HepG2 (cell line): ENCODE results near the gene INTS7. TPM values are rescaled to one million over a fixed set of nuclear protein-coding genes. Genes with fewer than 3 reads are reported as not detected.
A peak's percentile ranks its signal among the peaks of the same experiment; 100 is the strongest.

Experiments used
- AHR ChIP-seq: IDR thresholded peaks from 2 replicates; pipeline ENCODE4 v1.6.1; 2018; ENCODE audit warnings: missing genetic modification reagents, missing compliant biosample characterization
- ARNT2 ChIP-seq: sonication (generic); formaldehyde crosslinking; IDR thresholded peaks from 2 replicates; pipeline ENCODE4 v1.8.0; 2022; ENCODE audit warnings: mild to moderate bottlenecking, low read depth, missing genetic modification reagents, moderate library complexity
- FOXP4 ChIP-seq: sonication (generic); formaldehyde crosslinking; IDR thresholded peaks from 2 replicates; pipeline ENCODE4 v1.4.0; 2020; ENCODE audit warnings: missing genetic modification reagents
- GMEB2 ChIP-seq: IDR thresholded peaks from 2 replicates; pipeline ENCODE4 v1.6.1; 2016; ENCODE audit warnings: missing biosample characterization, missing genetic modification reagents, low read depth
- HNRNPLL ChIP-seq: fragments of 200-400 bp; formaldehyde crosslinking; IDR thresholded peaks from 2 replicates; pipeline ENCODE4 v1.6.1; 2017; ENCODE audit warnings: mild to moderate bottlenecking, low read depth, low read length; ENCODE audit not compliant: poor library complexity, severe bottlenecking
- MEIS1 ChIP-seq: sonication (generic); formaldehyde crosslinking; IDR thresholded peaks from 2 replicates; pipeline ENCODE4 v1.9.0; 2021; ENCODE audit warnings: mild to moderate bottlenecking, missing genetic modification reagents, moderate library complexity, borderline replicate concordance
- REST ChIP-seq, 2 experiments: IDR thresholded peaks; 2 replicates each; pipeline ENCODE4 v1.6.1; 2011 to 2012; ENCODE audit warnings: low read length in 2 of 2, borderline replicate concordance in 1 of 2, low read depth in 1 of 2, mild to moderate bottlenecking in 1 of 2, moderate library complexity in 1 of 2
- RNF219 ChIP-seq: sonication (generic); formaldehyde crosslinking; IDR thresholded peaks from 2 replicates; pipeline ENCODE4 v1.5.0; 2020; ENCODE audit warnings: mild to moderate bottlenecking, missing genetic modification reagents
- XBP1 ChIP-seq: sonication (generic); formaldehyde crosslinking; IDR thresholded peaks from 2 replicates; pipeline ENCODE4 v1.5.0; 2020; ENCODE audit warnings: missing genetic modification reagents
- ZBTB10 ChIP-seq: sonication (generic); formaldehyde crosslinking; IDR thresholded peaks from 2 replicates; pipeline ENCODE4 v1.4.0; 2020; ENCODE audit warnings: missing genetic modification reagents, borderline replicate concordance
- ZFP36L2 ChIP-seq: sonication (generic); formaldehyde crosslinking; IDR thresholded peaks from 2 replicates; pipeline ENCODE4 v1.4.0; 2020; ENCODE audit warnings: missing genetic modification reagents
- ZNF564 ChIP-seq: sonication (generic); formaldehyde crosslinking; IDR thresholded peaks from 2 replicates; pipeline ENCODE4 v1.8.1; 2023; ENCODE audit warnings: mild to moderate bottlenecking, missing genetic modification reagents
- ZNF740 ChIP-seq: sonication (generic); formaldehyde crosslinking; IDR thresholded peaks from 2 replicates; pipeline ENCODE4 v1.4.0; 2020; ENCODE audit warnings: missing genetic modification reagents
- ZNF761 ChIP-seq: sonication (generic); formaldehyde crosslinking; conservative IDR thresholded peaks from 2 replicates; pipeline ENCODE4 v1.4.0; 2020; ENCODE audit warnings: mild to moderate bottlenecking, missing genetic modification reagents
- polyA plus RNA-seq, 8 experiments: library from polyadenylated mRNA; depleted of rRNA in 3 of 8; stranded (reverse) in 7 of 8; unstranded in 1 of 8; fragments of >200 nt; fragmentation: Illumina TruSeq in 4 of 8; extraction: Trizol in 4 of 8; gene quantifications; 2 replicates each; pipeline versions ENCODE4 v1.2.1 to v1.2.3, GENCODE V29; 2011 to 2016; ENCODE audit warnings: low read depth in 4 of 8, missing spikeins in 1 of 8, mixed read lengths in 1 of 8; ENCODE audit not compliant: insufficient read depth in 1 of 8
- total RNA-seq, 5 experiments: library from RNA; depleted of rRNA; stranded (reverse); fragments of >200 nt; fragmentation: Illumina TruSeq; extraction: Trizol; gene quantifications; 2 replicates each; pipeline ENCODE4 v1.2.3, GENCODE V29; 2016; ENCODE audit warnings: low read depth in 1 of 5

The INTS7 gene
- total and polyA plus RNA-seq, 2 of the 13 experiments (the other 11 are each of a cell fraction or from before 2014, with no cell fraction given): 18.3 to 22.4 TPM

- no peak for TF ChIP-seq FOXP4 (CRISPR knock-in tag)
- peak; percentile 9; the same call in 1 of the 2 replicates for TF ChIP-seq ARNT2
- 0 out of 4 replicates have a peak, but pooled peaks of 1 of the 2 experiments have one; percentile 10 for TF ChIP-seq REST (IDR thresholded peaks at IDR 0.05; ENCODE audit: borderline replicate concordance in 1 of 2, low read depth in 1 of 2, low read length in 2 of 2)
- TF ChIP-seq ZNF564 (CRISPR knock-in tag): peak; percentile 9; the same call in 1 of the 2 replicates
- no peak for TF ChIP-seq ZBTB10 (CRISPR knock-in tag)
- no peak for TF ChIP-seq HNRNPLL
- TF ChIP-seq ZFP36L2 (CRISPR knock-in tag): no peak
- 0 out of 2 replicates have a peak, but pooled peaks have one; percentile 1 for TF ChIP-seq GMEB2 (CRISPR knock-in tag)
- no peak for TF ChIP-seq MEIS1 (CRISPR knock-in tag)
- TF ChIP-seq ZNF740: no peak
- TF ChIP-seq ZNF761 (CRISPR knock-in tag): no peak
- TF ChIP-seq RNF219 (CRISPR knock-in tag): no peak
- no peak for TF ChIP-seq XBP1 (CRISPR knock-in tag)
- TF ChIP-seq AHR: 0 out of 2 replicates have a peak, but pooled peaks have one; percentile 5
Observed at GRCh38 chr1:212035835-212036605, 663 bp upstream of the INTS7 start (continued).
